Heart left ventricle (tissue), 13 donors: ENCODE data around the gene ZFPM1.

Source experiments
- POLR2A ChIP-seq, 2 donors: fragments of 450-650 bp; IDR thresholded peaks; one replicate each; pipeline ENCODE4 v1.6.1; 2017; ENCODE audit warnings: antibody characterized with exemption in 2 of 2, mild to moderate bottlenecking in 2 of 2, moderate library complexity in 2 of 2
- TF ChIP-seq, protein P1 (sequence below), 12 donors: fragments of 200-600 bp; sonication (generic) in 4 of 12; IDR thresholded peaks; one replicate each; pipeline versions ENCODE4 v1.5.0 to v1.8.0; 2018 to 2022; ENCODE audit warnings: antibody characterized with exemption in 12 of 12, mild to moderate bottlenecking in 5 of 12
- donor health status: ischemic (EF 13 %, LVEDD 7.1; RV severe dilation, severe dysfunction).
- donor health status: DM: no; HTN: yes; CAD: no.
- donor health status: DM: no; HTN: no; CAD: no.
- donor health status: ischemic (EF 25% LVEDD 6.9; RV normal size, moderate dysfunction).
- donor health status: ischemic (EF 25% LVEDD 5.7; RV mildly dilated, moderate dysfunction).
- donor health status: ischemic (EF 35%, LVEDD 5.7; RV mildly dilated, moderate dysfunction).
- donor health status: nonischemic (EF 11% LVEDD 7.7; RV severe dilation, severe dysfunction).
- donor health status: DM: yes; HTN: yes; CAD: no.
- donor health status: PGD.
- donor health status: ischemic (EF 29% LVEDD 5.4; RV normal size, mild dysfunction).
- donor health status: nonischemic (EF 23%, LVEDD 6.1; RV moderate dilation, normal function).

GRCh38 chr16:88566158-88566557 is 113.1 kb downstream of the ZFPM1 start:
- TF ChIP-seq, protein P1, sequence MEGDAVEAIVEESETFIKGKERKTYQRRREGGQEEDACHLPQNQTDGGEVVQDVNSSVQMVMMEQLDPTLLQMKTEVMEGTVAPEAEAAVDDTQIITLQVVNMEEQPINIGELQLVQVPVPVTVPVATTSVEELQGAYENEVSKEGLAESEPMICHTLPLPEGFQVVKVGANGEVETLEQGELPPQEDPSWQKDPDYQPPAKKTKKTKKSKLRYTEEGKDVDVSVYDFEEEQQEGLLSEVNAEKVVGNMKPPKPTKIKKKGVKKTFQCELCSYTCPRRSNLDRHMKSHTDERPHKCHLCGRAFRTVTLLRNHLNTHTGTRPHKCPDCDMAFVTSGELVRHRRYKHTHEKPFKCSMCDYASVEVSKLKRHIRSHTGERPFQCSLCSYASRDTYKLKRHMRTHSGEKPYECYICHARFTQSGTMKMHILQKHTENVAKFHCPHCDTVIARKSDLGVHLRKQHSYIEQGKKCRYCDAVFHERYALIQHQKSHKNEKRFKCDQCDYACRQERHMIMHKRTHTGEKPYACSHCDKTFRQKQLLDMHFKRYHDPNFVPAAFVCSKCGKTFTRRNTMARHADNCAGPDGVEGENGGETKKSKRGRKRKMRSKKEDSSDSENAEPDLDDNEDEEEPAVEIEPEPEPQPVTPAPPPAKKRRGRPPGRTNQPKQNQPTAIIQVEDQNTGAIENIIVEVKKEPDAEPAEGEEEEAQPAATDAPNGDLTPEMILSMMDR (IDR thresholded peaks at IDR 0.05), result no peak
- TF ChIP-seq POLR2A (IDR thresholded peaks at IDR 0.05), result no peak
